IPS-NIHi11 (cell line): ENCODE measurements around the gene KLRC4.
A peak's percentile ranks its signal among the peaks of the same experiment; 100 is the strongest.
"Not testable (repeated sequence)": the region's sequence is repeated elsewhere in the genome, so short reads cannot be mapped to it uniquely, and the experiment has no call there.

Experiments
- DNase-seq: peaks from one replicate; pipeline ENCODE4 v3.0.0; 2012; ENCODE audit warnings: mixed read lengths, low spot score

The KLRC4 gene, protein sequence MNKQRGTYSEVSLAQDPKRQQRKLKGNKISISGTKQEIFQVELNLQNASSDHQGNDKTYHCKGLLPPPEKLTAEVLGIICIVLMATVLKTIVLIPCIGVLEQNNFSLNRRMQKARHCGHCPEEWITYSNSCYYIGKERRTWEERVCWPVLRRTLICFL

DNA sequence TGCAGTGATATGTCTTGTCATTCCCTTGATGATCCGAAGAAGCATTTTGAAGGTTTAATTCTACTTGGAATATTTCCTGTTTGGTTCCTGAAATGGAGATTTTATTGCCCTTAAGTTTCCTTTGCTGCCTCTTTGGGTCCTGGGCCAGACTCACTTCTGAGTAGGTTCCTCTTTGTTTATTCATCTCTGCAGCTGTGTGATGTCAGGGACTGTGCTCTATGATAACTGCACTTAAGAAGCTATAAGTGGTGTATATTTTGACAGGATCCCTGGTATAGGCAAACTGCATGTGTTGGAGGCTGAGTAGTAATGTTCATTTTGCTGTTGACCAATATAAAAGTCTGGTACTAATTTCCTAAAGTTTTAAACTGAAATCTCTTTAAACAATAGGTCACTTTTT is at the start of gene KLRC4:
TSS of gene KLRC4 (minus strand) at position 366 of the 400 bp plus-strand sequence. CDS start at position 184, 182 bp downstream.
- no peak for DNase-seq

DNA sequence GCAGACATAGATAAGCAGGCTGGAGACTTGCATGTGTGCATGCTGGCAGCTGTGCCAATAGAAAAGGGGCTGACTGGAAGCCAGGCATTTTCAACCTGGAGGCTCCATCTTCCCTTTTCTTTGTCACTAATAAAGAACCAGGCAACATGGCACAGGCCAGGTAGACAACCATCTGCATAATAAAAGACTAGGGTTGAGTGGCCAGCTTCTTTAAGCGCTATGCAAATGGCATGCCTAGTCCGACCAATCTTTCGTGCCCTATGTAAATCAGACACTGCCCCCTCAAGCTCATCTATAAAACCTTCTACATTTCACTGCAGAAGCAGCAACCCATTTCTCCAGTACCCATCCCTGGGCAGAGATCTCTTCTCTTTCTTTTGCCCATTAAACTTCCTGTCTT is 48.2 kb upstream of the KLRC4 start:
- peak; percentile 13 for DNase-seq

DNA sequence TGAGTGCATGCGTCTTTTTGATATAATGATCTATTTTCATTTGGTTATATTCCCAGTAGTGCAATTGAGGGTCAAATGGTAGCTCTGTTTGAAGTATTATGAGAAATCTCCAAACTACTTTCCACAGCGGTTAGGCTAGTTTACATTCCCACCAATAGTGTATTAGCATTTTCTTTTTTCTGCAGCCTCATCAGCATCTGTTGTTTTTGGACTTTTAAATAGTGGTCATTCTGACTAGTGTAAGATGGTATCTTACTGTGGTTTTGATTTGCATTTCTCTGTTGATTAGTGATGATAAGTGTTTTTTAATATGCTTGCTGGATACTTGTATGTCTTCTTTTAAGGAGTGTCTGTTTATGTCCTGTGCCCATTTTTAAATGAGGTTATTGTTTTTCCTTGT is 47.3 kb upstream of the KLRC4 start:
- DNase-seq: no peak

DNA sequence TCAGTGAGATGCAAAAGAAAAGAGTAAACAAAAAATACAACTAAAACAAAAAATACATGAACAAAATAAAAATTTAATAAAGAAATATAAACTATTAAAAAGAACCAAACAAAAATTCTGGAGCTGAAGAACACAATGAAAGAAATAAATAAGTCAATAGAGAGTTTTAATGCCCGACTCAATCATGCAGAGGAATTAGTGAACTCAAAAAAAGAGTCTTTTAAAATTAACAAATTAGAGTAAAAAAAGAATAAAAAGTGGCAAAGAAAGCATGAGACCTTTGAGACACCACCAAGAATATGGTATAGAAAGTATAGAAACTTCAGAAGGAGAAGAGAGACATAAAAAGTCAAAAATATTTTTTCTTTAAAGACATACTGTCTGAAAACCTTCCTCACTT is 46.2 kb upstream of the KLRC4 start:
- no peak for DNase-seq

DNA sequence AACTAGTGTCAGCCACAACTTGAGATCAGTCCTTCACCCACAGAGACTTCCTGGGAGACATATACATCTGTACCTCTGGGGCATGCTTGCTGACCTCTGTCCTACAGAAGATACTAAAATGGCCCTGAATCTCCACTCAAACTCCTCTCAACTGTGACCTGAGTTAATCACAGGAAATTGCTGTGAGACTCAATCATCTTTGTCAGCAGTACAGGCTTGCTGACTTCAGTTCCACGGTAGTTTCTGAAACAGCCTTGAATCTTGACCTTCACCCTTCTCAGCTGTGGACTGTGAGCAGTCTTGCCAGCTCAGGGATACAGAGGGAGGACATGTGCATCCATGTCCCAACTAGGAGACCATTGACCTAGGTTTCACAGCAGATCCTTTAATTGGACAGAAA is 45.0 kb upstream of the KLRC4 start:
- DNase-seq: no peak

DNA sequence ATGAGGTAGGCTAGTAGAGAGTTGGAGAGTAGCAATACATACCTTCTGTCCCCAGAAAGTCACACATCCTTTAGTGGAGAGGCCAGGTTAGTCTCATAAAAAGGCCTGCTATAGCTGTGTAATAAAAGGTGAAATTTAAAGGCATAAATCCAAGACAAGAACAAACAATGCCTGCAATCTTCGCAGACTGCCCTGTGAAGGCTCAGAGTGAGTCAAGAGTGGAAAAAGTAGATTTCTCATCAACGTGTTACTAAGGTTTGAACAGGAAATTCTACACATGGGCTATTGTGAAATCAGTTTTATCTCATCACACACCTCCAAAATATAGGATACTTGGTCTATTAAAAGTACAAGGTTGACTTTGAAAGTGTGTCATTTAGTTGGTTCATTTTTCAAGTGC is 43.6 kb upstream of the KLRC4 start, which contains the start of gene KLRC1:
TSS of gene KLRC1 (minus strand) at position 222 of the 400 bp plus-strand sequence. CDS start 2,221 bp downstream, outside the sequence.
- no peak for DNase-seq

DNA sequence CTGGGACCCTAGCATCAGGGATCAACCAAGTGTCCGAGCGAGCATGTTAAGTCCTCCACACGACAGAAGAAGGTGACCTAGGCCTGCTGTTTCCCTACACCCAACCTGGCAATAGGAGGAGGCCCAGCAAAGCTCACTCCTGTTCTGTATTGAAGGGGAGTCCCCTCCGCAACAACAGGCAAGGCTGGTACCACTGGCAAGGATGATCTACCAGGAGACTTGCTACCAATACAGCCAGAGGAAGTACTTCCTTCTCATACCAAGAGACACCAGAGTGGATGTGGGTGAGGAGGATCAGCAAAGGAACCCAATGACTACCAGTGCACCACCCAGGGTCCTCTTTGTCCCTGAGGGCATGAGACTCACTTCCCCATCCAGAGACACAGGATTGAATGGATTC is 38.7 kb upstream of the KLRC4 start:
- no peak for DNase-seq

DNA sequence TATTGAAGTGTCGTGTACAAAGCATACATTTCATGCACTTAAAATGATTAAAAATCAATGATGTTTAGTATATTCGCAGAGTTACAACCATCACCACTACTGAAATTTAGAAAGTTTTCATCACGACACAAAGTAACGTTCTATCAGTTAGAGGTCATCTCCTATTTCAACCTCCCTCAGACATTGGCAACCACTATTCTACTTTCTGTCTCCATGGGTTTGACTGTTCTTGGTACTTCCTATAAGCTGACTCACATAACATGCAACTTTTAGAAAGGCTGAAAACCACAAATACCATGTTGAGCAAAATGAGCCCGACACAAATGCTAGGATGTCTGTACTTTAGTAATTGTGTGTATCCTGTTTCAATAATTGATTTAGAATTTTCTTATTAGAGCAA is 36.5 kb upstream of the KLRC4 start:
- not testable (repeated sequence) for DNase-seq

DNA sequence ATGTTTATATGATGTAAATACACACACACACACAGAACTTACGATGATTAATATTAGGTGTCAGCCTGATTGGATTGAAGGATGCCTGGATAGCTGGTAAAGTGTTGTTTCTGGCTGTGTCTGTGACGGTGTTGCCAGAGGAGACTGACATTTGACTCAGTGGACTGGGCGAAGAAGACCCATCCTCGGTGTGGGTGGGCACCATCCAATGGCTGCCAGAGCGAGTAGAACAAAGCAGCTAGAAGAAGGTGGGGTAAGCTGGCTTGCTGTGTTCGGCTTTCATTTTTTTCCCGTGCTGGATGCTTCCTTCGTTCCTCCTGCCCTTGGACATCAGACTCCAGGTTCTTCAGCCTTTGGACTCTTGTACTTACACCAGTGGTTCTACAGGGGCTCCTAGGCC is 31.6 kb upstream of the KLRC4 start:
- DNase-seq: not testable (repeated sequence)

DNA sequence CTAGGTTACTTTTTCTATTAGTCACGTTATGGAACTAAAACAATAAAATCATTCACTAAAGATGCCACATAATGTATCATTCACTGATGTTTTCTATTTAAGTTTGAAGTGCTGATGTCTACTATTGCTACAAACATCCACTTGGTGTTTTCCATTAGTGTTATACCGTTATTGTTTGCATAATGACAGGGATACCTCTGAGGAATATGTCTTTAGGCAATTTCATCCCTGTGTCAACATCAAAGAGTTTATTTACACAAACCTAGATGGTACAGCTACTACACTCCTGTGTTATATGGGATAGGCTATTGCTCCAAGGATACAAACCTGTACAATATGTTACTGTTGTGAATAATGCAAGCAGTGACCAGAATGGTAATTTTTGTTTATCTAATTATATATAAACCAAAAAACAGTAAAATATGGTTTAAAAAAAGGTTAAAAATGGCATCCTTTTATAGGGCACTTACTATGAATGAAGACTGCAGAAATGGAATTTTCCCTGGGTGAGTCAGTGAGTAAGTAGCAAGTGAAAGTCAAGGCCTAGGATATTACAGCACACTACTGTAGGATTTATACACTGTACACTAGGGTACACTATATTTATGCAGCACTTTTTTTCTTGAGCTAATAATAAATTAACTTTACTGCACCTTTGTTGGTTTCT is 30.2 kb upstream of the KLRC4 start:
- not testable (repeated sequence) for DNase-seq

DNA sequence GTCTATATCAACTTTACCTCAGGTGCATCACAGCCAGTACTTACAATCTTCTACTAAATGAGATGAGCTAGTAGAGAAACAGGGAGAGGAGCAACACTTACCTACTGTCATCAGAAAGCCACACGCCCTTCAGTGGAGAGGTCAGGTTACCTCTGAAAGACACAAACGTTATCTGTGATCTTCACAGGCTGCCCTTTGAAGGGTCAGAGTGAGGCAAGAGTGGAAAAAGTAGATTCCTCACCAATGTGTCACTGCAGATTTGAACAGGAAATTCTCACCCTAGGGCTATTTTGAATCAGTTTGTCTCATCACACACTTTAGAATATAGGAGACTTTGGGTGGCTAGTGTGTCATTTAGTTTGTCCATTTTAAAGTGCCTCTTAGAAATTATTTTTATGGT is 28.0 kb upstream of the KLRC4 start:
- DNase-seq: not testable (repeated sequence)

DNA sequence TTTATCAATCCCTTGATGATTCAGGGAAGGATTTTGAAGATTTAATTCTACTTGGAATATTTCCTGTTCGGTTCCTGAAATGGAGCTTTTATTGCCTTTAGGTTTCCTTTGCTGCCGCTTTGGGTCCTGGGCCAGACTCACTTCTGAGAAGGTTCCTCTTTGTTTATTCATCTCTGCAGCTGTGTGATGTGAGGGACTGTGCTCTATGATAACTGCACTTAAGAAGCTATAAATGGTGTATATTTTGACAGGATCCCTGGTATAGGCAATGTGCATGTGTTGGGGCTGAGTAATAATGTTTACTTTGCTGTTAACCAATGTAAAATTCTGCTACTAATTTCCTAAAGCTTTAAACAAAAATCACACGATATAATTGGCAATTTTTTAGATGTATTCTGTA is 26.3 kb upstream of the KLRC4 start, which contains the start of gene KLRC2:
TSS of gene KLRC2 (minus strand) at position 195 of the 400 bp plus-strand sequence. CDS start at position 171, 24 bp downstream.
- DNase-seq: not testable (repeated sequence)

DNA sequence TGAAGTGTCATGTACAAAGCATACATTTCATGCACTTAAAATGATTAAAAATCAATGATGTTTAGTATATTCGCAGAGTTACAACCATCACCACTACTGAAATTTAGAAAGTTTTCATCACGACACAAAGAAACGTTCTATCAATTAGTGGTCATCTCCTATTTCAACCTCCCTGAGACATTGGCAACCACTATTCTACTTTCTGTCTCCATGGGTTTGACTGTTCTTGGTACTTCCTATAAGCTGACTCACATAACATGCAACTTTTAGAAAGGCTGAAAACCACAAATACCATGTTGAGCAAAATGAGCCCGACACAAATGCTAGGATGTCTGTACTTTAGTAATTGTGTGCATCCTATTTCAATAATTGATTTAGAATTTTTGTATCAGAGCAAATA is 21.1 kb upstream of the KLRC4 start:
- DNase-seq: not testable (repeated sequence)

DNA sequence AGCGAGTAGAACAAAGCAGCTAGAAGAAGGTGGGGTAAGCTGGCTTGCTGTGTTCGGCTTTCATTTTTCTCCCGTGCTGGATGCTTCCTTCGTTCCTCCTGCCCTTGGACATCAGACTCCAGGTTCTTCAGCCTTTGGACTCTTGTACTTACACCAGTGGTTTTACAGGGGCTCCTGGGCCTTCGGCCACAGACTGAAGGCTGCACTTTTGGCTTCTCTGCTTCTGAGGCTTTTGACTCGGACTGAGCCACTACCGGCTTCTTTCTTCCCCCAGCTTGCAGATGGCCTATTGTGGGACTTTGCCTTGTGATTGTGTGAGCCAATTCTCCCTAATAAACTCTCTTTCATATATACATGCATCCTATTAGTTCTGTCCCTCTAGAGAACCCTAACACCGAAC is 16.4 kb upstream of the KLRC4 start:
- DNase-seq: not testable (repeated sequence)

DNA sequence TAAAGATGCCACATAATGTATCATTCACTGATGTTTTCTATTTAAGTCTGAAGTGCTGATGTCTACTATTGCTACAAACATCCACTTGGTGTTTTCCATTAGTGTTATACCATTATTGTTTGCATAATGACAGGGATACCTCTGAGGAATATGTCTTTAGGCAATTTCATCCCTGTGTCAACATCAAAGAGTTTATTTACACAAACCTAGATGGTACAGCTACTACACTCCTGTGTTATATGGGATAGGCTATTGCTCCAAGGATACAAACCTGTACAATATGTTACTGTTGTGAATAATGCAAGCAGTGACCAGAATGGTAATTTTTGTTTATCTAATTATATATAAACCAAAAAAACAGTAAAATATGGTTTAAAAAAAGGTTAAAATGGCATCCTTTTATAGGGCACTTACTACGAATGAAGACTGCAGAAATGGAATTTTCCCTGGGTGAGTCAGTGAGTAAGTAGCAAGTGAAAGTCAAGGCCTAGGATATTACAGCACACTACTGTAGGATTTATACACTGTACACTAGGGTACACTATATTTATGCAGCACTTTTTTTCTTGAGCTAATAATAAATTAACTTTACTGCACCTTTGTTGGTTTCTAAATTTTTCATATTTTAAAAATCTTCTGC is 14.8 kb upstream of the KLRC4 start:
- not testable (repeated sequence) for DNase-seq

DNA sequence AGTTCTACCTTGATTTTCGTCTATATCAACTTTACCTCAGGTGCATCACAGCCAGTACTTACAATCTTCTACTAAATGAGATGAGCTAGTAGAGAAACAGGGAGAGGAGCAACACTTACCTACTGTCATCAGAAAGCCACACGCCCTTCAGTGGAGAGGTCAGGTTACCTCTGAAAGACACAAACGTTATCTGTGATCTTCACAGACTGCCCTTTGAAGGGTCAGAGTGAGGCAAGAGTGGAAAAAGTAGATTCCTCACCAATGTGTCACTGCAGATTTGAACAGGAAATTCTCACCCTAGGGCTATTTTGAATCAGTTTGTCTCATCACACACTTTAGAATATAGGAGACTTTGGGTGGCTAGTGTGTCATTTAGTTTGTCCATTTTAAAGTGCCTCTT is 12.6 kb upstream of the KLRC4 start:
- DNase-seq: not testable (repeated sequence)

DNA sequence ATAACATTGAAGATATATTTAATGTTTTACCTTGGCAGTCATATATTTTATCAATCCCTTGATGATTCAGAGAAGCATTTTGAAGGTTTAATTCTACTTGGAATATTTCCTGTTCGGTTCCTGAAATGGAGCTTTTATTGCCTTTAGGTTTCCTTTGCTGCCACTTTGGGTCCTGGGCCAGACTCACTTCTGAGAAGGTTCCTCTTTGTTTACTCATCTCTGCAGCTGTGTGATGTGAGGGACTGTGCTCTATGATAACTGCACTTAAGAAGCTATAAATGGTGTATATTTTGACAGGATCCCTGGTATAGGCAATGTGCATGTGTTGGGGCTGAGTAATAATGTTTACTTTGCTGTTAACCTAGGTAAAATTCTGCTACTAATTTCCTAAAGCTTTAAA is 10.8 kb upstream of the KLRC4 start, which contains the start of gene KLRC3:
TSS of gene KLRC3 (minus strand) at position 262 of the 400 bp plus-strand sequence. CDS start at position 217, 45 bp downstream.
- not testable (repeated sequence) for DNase-seq

DNA sequence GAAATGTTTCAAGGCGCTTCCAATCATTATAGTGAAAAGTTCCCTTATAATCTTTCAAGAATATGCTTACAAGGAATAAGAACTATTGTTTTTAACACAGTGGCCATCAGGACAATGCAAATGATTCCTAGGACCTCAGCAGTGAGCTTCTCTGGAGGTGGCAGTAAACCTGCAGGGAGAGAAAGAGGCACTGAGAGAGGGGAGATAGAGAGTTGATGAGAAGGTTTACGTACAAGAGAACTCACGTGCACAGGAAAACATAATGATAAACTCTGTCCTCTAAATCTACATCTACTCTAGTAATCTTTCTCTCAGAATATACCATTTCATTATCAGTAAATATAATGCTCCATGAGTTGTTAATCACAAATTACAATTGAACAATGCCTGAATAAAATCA is 715 bp downstream of the KLRC4 start:
- DNase-seq: no peak

DNA sequence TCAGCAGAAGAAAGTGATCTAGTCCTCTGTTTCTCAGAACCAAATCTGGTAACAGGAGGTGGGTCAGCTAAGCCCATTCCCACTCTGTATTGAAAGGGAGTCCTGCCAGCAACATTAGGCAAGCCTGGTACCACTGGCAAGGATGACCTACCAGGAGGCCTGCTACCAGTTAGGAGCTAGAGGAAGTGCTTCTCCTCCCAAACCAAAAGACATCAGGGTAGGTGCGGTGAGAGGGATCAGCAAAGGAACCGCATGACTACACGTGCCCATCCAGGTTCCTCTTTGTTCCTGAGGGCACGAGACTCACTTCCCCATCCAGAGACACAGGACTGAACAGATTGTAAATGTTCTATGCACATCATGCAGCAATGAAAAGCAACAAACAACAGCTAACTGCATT is 2.8 kb downstream of the KLRC4 start:
- DNase-seq: no peak

DNA sequence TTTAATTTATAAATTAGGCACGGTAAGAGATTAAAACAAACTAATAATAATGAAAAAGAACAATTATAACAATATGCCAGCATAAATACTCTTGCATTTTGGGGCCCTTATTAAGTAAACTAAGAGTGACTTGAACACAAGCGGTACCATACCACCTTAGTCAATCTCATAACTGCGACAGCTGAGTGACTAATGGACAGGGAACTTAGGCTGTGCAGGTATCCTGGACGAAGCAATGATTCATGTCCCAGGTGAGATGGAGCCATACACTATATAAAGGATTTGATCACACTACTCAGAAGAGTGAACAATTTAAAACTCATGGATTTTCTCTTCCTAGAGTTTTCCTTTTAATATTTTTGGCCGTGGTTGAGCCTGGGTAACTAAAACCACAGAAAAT is 4.3 kb downstream of the KLRC4 start:
- no peak for DNase-seq

DNA sequence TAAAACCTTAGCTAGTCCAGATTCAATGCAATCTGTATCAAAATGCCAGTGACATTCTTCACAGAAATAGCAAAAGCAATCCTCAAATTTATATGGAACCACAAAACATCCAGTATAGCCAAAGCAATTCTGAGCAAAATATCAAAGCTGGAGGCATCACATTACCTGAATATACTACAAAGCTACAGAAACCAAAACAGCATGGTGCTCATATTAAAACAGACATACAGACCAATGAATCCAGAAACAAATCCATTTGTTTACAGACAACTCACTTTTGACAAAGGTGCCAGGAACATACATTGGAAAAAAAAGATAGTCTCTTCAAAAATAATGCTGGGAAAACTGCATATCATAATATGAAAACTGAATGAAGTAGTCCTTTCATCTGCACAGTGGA is 4.8 kb downstream of the KLRC4 start:
- no peak for DNase-seq

DNA sequence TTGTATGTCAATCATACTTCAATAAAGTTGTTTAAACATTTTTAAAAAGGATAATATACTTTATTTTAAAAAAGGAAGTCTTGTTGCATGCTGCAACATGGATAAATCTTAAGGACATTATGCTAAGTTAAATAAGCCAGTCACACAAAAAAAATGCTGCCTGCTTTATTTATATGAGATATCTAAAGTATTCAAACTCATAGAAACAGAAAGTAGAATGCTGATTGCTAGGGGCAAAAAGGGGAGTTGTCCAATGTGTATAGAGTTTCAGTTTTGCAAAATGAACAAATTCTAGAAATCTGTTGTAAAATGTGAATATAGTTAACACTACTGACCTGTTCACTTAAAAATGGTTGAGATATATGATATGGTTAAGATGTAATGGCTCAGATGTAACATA is 8.7 kb downstream of the KLRC4 start:
- no peak for DNase-seq

DNA sequence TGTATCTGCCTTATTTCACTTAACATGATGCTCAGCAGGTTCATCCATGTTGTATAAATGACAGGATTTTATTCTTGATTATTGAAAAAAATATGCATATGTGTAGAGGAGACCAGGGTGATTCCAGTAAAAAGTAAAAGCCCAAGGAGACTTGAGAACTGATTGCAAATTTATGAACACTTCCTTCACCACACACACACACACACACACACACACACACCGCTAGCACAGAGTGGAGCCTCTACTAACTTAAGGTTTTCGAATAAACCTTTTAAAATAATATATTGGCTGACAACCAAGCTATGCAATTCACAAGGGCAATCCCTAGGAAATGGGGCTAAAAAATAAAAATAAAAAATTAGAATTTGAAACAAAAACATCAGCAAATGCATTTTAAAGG is 11.4 kb downstream of the KLRC4 start:
- no peak for DNase-seq
